ENCODE results near the gene PRG3.
"Not testable (repeated sequence)": the region's sequence is repeated elsewhere in the genome, so short reads cannot be mapped to it uniquely, and the experiment has no call there.

Gene PRG3

GRCh38 chr11:57403802-57404147 is 22.8 kb upstream of the PRG3 start:
- H3K36me3 ChIP-seq (ENCODE audit: control insufficient read depth in 4 of 4, insufficient read depth in 4 of 4, low read length in 3 of 4) = peaks cover 0 to 34% (median 14%) of the 10 kb centered on the region in 4 experiments
- peaks cover 4 to 34% (median 27%) of the 10 kb centered on the region in 4 experiments for H3K4me1 ChIP-seq (ENCODE audit: control extremely low read depth in 1 of 4, control insufficient read depth in 4 of 4, insufficient read depth in 4 of 4, low read length in 3 of 4)
- WGBS (ENCODE audit: insufficient coverage) = 83% methylated on average over 2 of the region's 2 CpGs
- no peak overlapping the region for H3K27ac ChIP-seq (ENCODE audit: insufficient read depth in 1 of 2, low read depth in 1 of 2, low read length in 2 of 2, poor library complexity in 1 of 2, severe bottlenecking in 2 of 2)
- CTCF ChIA-PET = no interaction called here
- no peaks in the 10 kb centered on the region for H3K9me3 ChIP-seq (ENCODE audit: control extremely low read depth in 1 of 5, control insufficient read depth in 4 of 5, insufficient read depth in 2 of 5, low read depth in 1 of 5, low read length in 4 of 5)
- no peak overlapping the region for H3K4me3 ChIP-seq (ENCODE audit: control insufficient read depth in 1 of 7, extremely low read depth in 1 of 7, insufficient read depth in 4 of 7, low read depth in 2 of 7, low read length in 6 of 7)
- POLR2A ChIA-PET = no interaction called here
- DNase-seq = no peak
- H3K27me3 ChIP-seq (replicated peaks in 2 of 5; ENCODE audit: control insufficient read depth in 4 of 5, insufficient read depth in 5 of 5, low read length in 4 of 5) = no peaks in the 10 kb centered on the region

DNA sequence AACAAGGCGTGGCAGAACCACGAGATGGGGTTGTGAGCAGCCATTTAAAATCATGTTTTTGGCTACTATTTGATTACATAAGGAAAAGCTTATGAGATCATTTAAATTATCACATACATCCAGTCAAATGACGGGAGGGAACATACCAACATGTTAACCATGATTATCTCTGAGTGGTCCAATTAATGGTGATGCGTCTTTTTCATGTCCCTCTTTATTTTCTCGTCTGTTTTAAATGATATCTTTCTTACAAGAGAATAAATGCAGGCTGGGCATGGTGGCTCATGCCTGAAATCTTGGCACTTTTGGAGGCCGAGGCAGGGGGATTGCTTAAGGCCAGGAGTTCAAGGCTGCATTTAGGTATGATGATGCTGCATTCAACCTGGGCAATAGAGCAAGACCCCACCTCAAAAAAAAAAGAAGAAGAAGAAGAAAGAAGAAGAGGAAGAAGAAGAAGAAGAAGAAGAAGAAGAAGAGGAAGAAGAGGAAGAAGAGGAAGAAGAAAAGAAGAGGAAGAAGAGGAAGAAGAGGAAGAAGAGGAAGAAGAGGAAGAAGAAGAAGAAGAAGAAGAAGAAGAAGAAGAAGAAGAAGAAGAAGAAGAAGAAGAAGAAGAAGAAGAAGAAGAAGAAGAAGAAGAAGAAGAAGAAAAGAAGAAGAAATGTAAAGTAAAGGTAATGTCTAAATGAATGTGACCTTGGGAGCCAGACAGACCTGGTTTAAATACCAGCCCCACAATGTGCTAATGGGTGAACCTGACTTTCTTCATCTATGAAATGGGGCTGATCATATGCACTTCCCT is 22.3 kb upstream of the PRG3 start:
- H3K27me3 ChIP-seq (replicated peaks in 2 of 5; ENCODE audit: control insufficient read depth in 4 of 5, insufficient read depth in 5 of 5, low read length in 4 of 5); H3K27ac ChIP-seq (ENCODE audit: insufficient read depth in 1 of 2, low read depth in 1 of 2, low read length in 2 of 2, poor library complexity in 1 of 2, severe bottlenecking in 2 of 2); POLR2A ChIA-PET; H3K4me3 ChIP-seq (ENCODE audit: control insufficient read depth in 1 of 7, extremely low read depth in 1 of 7, insufficient read depth in 4 of 7, low read depth in 2 of 7, low read length in 6 of 7); H3K9me3 ChIP-seq (ENCODE audit: control extremely low read depth in 1 of 5, control insufficient read depth in 4 of 5, insufficient read depth in 2 of 5, low read depth in 1 of 5, low read length in 4 of 5): not testable (repeated sequence)
- CTCF ChIA-PET = interaction anchor here (1.0 to 1.3 kb wide), 3 partner anchors 10 to 14 kb away, joined by 3 to 4 read pairs (median 4); no protein-coding TSS in a partner anchor
- peaks cover 4 to 28% (median 22%) of the 10 kb centered on the region in 4 experiments for H3K4me1 ChIP-seq (ENCODE audit: control extremely low read depth in 1 of 4, control insufficient read depth in 4 of 4, insufficient read depth in 4 of 4, low read length in 3 of 4)
- H3K36me3 ChIP-seq (ENCODE audit: control insufficient read depth in 4 of 4, insufficient read depth in 4 of 4, low read length in 3 of 4) = peaks cover 0 to 28% (median 11%) of the 10 kb centered on the region in 4 experiments
- DNase-seq = peak in 1 of 3 donors; percentile 17
- 100% methylated on average over 1 of the region's 6 CpGs for WGBS (ENCODE audit: insufficient coverage)

- CTCF ChIA-PET = interaction anchor here (1.0 to 1.5 kb wide), 5 partner anchors 9 to 54 kb away, joined by 3 to 5 read pairs (median 4); no protein-coding TSS in a partner anchor
- WGBS (ENCODE audit: insufficient coverage) = 92% methylated on average over 2 of the region's 6 CpGs
- peaks cover 4 to 31% (median 19%) of the 10 kb centered on the region in 4 experiments for H3K4me1 ChIP-seq (ENCODE audit: control extremely low read depth in 1 of 4, control insufficient read depth in 4 of 4, insufficient read depth in 4 of 4, low read length in 3 of 4)
- DNase-seq = peak in 1 of 3 donors; percentile 39
- H3K36me3 ChIP-seq (ENCODE audit: control insufficient read depth in 4 of 4, insufficient read depth in 4 of 4, low read length in 3 of 4) = peaks cover 0 to 20% (median 4%) of the 10 kb centered on the region in 4 experiments
- no peak overlapping the region for H3K4me3 ChIP-seq (ENCODE audit: control insufficient read depth in 1 of 7, extremely low read depth in 1 of 7, insufficient read depth in 4 of 7, low read depth in 2 of 7, low read length in 6 of 7)
- no peaks in the 10 kb centered on the region for H3K27me3 ChIP-seq (replicated peaks in 2 of 5; ENCODE audit: control insufficient read depth in 4 of 5, insufficient read depth in 5 of 5, low read length in 4 of 5)
- POLR2A ChIA-PET = no interaction called here
- H3K9me3 ChIP-seq (ENCODE audit: control extremely low read depth in 1 of 5, control insufficient read depth in 4 of 5, insufficient read depth in 2 of 5, low read depth in 1 of 5, low read length in 4 of 5) = no peaks in the 10 kb centered on the region
- H3K27ac ChIP-seq (ENCODE audit: insufficient read depth in 1 of 2, low read depth in 1 of 2, low read length in 2 of 2, poor library complexity in 1 of 2, severe bottlenecking in 2 of 2) = no peak overlapping the region
Observed at GRCh38 chr11:57402188-57403002, 21.4 kb upstream of the PRG3 start.

DNA sequence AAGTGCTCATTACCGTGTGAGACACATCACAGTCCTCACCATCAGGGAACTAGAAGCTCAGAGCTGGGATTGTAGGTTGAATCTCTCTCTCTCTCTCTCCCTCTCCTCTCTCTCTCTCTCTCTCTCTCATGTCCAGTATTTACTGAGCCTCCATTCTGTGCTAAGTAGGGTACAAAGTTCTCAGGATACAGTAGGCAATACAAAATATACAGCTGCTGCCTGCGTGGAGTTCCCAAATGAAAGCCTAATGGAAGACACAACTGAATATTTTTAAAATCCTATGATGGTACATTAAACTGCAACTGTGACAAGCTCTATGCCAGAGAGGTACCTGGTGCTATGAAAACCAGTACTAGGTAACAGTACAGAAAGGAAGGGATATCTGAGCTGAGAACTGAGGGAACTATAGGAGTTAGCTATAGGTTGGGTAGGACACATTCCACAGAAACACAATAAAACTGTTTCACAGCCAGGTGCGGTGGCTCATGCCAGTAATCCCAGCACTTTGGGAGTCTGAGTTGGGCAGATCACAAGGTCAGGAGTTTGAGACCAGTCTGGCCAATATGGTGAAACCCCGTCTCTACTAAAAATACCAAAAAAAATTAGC is 19.1 kb upstream of the PRG3 start:
- DNase-seq = no peak
- WGBS (ENCODE audit: insufficient coverage) = 100% methylated on average over 1 of the region's 4 CpGs
- no peaks in the 10 kb centered on the region for H3K27me3 ChIP-seq (replicated peaks in 2 of 5; ENCODE audit: control insufficient read depth in 4 of 5, insufficient read depth in 5 of 5, low read length in 4 of 5)
- peaks cover 0 to 2% (median 0%) of the 10 kb centered on the region in 4 experiments for H3K36me3 ChIP-seq (ENCODE audit: control insufficient read depth in 4 of 4, insufficient read depth in 4 of 4, low read length in 3 of 4)
- no peaks in the 10 kb centered on the region for H3K9me3 ChIP-seq (ENCODE audit: control extremely low read depth in 1 of 5, control insufficient read depth in 4 of 5, insufficient read depth in 2 of 5, low read depth in 1 of 5, low read length in 4 of 5)
- CTCF ChIA-PET = interaction anchor here (0.9 to 2.0 kb wide), 5 partner anchors 8 to 42 kb away, joined by 3 to 8 read pairs (median 4); partner anchors contain the start of gene PRG3
- no peak overlapping the region for H3K27ac ChIP-seq (ENCODE audit: insufficient read depth in 1 of 2, low read depth in 1 of 2, low read length in 2 of 2, poor library complexity in 1 of 2, severe bottlenecking in 2 of 2)
- no peak overlapping the region for H3K4me3 ChIP-seq (ENCODE audit: control insufficient read depth in 1 of 7, extremely low read depth in 1 of 7, insufficient read depth in 4 of 7, low read depth in 2 of 7, low read length in 6 of 7)
- POLR2A ChIA-PET = no interaction called here
- peaks cover 0 to 22% (median 1%) of the 10 kb centered on the region in 4 experiments for H3K4me1 ChIP-seq (ENCODE audit: control extremely low read depth in 1 of 4, control insufficient read depth in 4 of 4, insufficient read depth in 4 of 4, low read length in 3 of 4)

GRCh38 chr11:57399221-57399620 is 18.3 kb upstream of the PRG3 start:
- WGBS (ENCODE audit: insufficient coverage) = 80% methylated on average over 1 of the region's 5 CpGs
- CTCF ChIA-PET = interaction anchor here (0.6 to 2.0 kb wide), 5 partner anchors 11 to 41 kb away, joined by 3 to 8 read pairs (median 3); partner anchors contain the start of gene PRG3

DNA sequence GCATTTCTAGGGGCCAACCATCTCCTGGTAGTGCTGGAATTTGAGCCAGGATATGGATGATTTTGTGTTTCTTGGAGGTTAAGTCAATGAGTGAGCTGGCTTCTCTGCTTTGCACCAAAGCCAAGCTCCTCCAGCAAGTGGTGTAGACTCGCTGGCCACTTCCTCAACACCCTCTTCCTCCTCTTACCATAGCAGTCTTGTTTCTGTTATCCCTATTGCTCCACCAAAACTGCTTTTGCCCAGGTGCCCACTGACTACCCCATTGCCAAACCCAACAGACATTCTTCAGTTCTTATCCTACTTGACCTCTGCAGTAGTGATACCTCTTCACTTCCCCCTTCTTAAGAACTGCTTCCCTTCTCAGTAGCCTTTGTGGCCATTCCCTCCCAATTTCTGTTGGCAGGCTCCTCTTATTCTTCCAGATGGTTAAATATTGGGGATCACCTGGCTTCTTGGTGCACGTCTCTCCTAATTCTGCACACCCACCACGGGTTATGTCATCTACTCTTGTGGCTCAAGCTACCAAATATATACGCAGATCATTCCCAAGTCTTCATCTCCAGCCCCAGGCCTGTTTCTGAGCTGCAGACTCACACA is 16.5 kb upstream of the PRG3 start:
- ChIA-PET POLR2A (no interaction called here), CTCF (interaction anchor here (1.5 to 4.8 kb wide), 3 partner anchors 8 to 45 kb away, joined by 4 to 20 read pairs (median 6); no protein-coding TSS in a partner anchor)

More at GRCh38 chr11:57399221-57399620, 18.3 kb upstream of the PRG3 start:
- Histone ChIP-seq H3K27me3 (replicated peaks in 2 of 5; ENCODE audit: control insufficient read depth in 4 of 5, insufficient read depth in 5 of 5, low read length in 4 of 5) (no peaks in the 10 kb centered on the region), H3K27ac (ENCODE audit: insufficient read depth in 1 of 2, low read depth in 1 of 2, low read length in 2 of 2, poor library complexity in 1 of 2, severe bottlenecking in 2 of 2) (no peak overlapping the region), H3K9me3 (ENCODE audit: control extremely low read depth in 1 of 5, control insufficient read depth in 4 of 5, insufficient read depth in 2 of 5, low read depth in 1 of 5, low read length in 4 of 5) (no peaks in the 10 kb centered on the region), H3K4me1 (ENCODE audit: control extremely low read depth in 1 of 4, control insufficient read depth in 4 of 4, insufficient read depth in 4 of 4, low read length in 3 of 4) (peaks cover 0 to 22% (median 1%) of the 10 kb centered on the region in 4 experiments), H3K4me3 (ENCODE audit: control insufficient read depth in 1 of 7, extremely low read depth in 1 of 7, insufficient read depth in 4 of 7, low read depth in 2 of 7, low read length in 6 of 7) (no peak overlapping the region), H3K36me3 (ENCODE audit: control insufficient read depth in 4 of 4, insufficient read depth in 4 of 4, low read length in 3 of 4) (no peaks in the 10 kb centered on the region)
- POLR2A ChIA-PET = no interaction called here
- no peak for DNase-seq

More for the DNA sequence above, 16.5 kb upstream of the PRG3 start:
- Histone ChIP-seq H3K27me3 (replicated peaks in 2 of 5; ENCODE audit: control insufficient read depth in 4 of 5, insufficient read depth in 5 of 5, low read length in 4 of 5) (no peaks in the 10 kb centered on the region), H3K4me3 (ENCODE audit: control insufficient read depth in 1 of 7, extremely low read depth in 1 of 7, insufficient read depth in 4 of 7, low read depth in 2 of 7, low read length in 6 of 7) (no peak overlapping the region), H3K9me3 (ENCODE audit: control extremely low read depth in 1 of 5, control insufficient read depth in 4 of 5, insufficient read depth in 2 of 5, low read depth in 1 of 5, low read length in 4 of 5) (no peaks in the 10 kb centered on the region), H3K36me3 (ENCODE audit: control insufficient read depth in 4 of 4, insufficient read depth in 4 of 4, low read length in 3 of 4) (no peaks in the 10 kb centered on the region), H3K27ac (ENCODE audit: insufficient read depth in 1 of 2, low read depth in 1 of 2, low read length in 2 of 2, poor library complexity in 1 of 2, severe bottlenecking in 2 of 2) (no peak overlapping the region), H3K4me1 (ENCODE audit: control extremely low read depth in 1 of 4, control insufficient read depth in 4 of 4, insufficient read depth in 4 of 4, low read length in 3 of 4) (peaks cover 0 to 24% (median 1%) of the 10 kb centered on the region in 4 experiments)
- DNase-seq = peak in 1 of 3 donors; percentile 18
- WGBS (ENCODE audit: insufficient coverage) = 64% methylated on average over 3 of the region's 4 CpGs

Measured in common myeloid progenitor, CD34-positive (primary cell).